Stimulated activated naive B cell treated with anti-CD40 and anti-IgM and Interleukin-4, amounts not matched to agents 10 μg/mL and 1 μg/mL and 100 μg/mL, for 72 hours (primary cell): ENCODE measurements around the gene ADRA2B.

ENCODE experiments used
- ATAC-seq, 2 donors: fragments of 150-1000 bp; cut with Tn5 transposase; replicated peaks; 2 replicates each; pipeline ENCODE4 v1.10.0; 2021; ENCODE audit warnings: moderate library complexity in 1 of 2
- DNase-seq: peaks from one replicate; pipeline ENCODE4 v3.0.0; 2021
- H3K27ac Mint-ChIP-seq: one replicate; pipeline ENCODE4 v1.8.0; 2022; ENCODE audit warnings: mild to moderate bottlenecking, mixed read lengths
- H3K27me3 Mint-ChIP-seq, 2 donors: one replicate each; pipeline ENCODE4 v1.8.0; 2022; ENCODE audit warnings: mixed read lengths in 2 of 2
- H3K36me3 Mint-ChIP-seq, 2 donors: one replicate each; pipeline ENCODE4 v1.8.0; 2022; ENCODE audit warnings: mixed read lengths in 2 of 2, mild to moderate bottlenecking in 1 of 2
- H3K4me1 Mint-ChIP-seq, 2 donors: one replicate each; pipeline ENCODE4 v1.8.0; 2022; ENCODE audit warnings: mixed read lengths in 2 of 2, mild to moderate bottlenecking in 1 of 2
- H3K4me3 Mint-ChIP-seq, 2 donors: one replicate each; pipeline ENCODE4 v1.8.0; 2022; ENCODE audit warnings: mild to moderate bottlenecking in 2 of 2, mixed read lengths in 2 of 2, moderate library complexity in 1 of 2
- H3K9me3 Mint-ChIP-seq, 2 donors: one replicate each; pipeline ENCODE4 v1.8.0; 2022; ENCODE audit warnings: mixed read lengths in 2 of 2, mild to moderate bottlenecking in 1 of 2

ADRA2B gene

DNA sequence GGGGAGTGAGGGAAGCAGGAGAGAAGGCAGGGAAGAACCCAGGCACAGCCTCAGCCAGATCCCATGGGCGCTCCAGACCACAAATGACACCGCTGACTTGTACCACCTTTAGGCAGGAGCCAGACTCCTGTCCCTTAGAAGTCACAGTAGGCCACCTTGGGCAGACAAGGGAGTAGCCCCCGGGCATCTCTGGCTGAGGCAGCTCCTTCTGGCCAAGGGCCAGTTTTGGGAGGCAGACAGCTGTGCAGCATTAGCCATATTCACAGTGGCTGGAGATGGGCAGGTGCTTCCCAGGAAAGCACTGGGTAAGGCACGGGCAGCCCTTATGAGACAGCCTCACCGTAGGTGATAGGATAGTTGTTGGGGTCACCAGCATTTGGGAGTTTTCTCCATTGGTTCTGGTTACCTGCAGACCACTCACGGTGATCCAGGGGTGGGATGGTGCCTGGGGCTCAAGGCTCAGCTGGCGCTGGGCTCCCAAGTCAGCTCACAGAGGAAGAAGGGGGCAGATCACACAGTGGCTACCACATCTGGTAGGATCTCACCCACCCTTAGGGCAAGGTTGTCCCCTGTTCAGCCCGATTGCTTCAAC is 19.9 kb upstream of the ADRA2B start:
- peaks cover 6 to 13% of the 10 kb centered on the region in 2 donors for H3K36me3 Mint-ChIP-seq
- ATAC-seq: no peak
- H3K4me1 Mint-ChIP-seq: peaks cover 14 to 26% of the 10 kb centered on the region in 2 donors
- no peak overlapping the region for H3K4me3 Mint-ChIP-seq
- no peak overlapping the region for H3K27ac Mint-ChIP-seq
- H3K9me3 Mint-ChIP-seq: no peaks in the 10 kb centered on the region
- no peaks in the 10 kb centered on the region for H3K27me3 Mint-ChIP-seq
- DNase-seq: no peak

- no peak for ATAC-seq
- H3K27ac Mint-ChIP-seq: no peak overlapping the region
- H3K4me1 Mint-ChIP-seq: peaks cover 9 to 22% of the 10 kb centered on the region in 2 donors
- DNase-seq: no peak
- no peaks in the 10 kb centered on the region for H3K27me3 Mint-ChIP-seq
- H3K36me3 Mint-ChIP-seq: peaks cover 6 to 13% of the 10 kb centered on the region in 2 donors
- no peak overlapping the region for H3K4me3 Mint-ChIP-seq
- no peaks in the 10 kb centered on the region for H3K9me3 Mint-ChIP-seq
Measured at GRCh38 chr2:96135621-96136020, 19.2 kb upstream of the ADRA2B start.

GRCh38 chr2:96135171-96135570 is 18.8 kb upstream of the ADRA2B start:
- H3K4me1 Mint-ChIP-seq: peaks cover 7 to 22% of the 10 kb centered on the region in 2 donors
- no peaks in the 10 kb centered on the region for H3K27me3 Mint-ChIP-seq
- H3K9me3 Mint-ChIP-seq: no peaks in the 10 kb centered on the region
- H3K36me3 Mint-ChIP-seq: peaks cover 6 to 17% of the 10 kb centered on the region in 2 donors
- ATAC-seq (no peak), DNase-seq (no peak)
- H3K4me3 Mint-ChIP-seq: no peak overlapping the region
- peak overlapping the region; percentile 33 for H3K27ac Mint-ChIP-seq

DNA sequence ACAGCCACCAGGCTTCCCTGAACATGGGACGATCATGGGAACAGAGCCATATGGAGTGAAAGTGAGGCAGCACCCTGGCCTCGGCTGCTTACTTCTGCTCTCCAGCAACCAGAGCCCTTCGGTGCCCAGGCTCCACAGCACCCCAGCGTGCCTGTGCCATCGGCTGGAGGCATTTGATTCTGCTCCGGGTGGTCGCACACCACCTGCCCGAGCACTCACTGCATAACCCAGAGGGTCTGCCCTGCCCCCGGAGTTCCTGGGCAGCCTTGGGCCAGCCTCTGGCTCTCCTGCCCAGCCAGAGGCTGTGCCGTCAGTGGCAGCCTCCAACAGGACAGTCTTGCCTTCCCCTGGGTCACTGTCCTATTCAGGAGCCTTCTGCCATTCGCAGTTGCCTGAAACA is 18.1 kb upstream of the ADRA2B start:
- Mint-ChIP-seq H3K27ac (no peak overlapping the region), H3K4me3 (no peak overlapping the region), H3K9me3 (no peaks in the 10 kb centered on the region), H3K27me3 (no peaks in the 10 kb centered on the region), H3K36me3 (peaks cover 6 to 21% of the 10 kb centered on the region in 2 donors), H3K4me1 (peaks cover 7 to 15% of the 10 kb centered on the region in 2 donors)
- DNase-seq: no peak
- no peak for ATAC-seq

DNA sequence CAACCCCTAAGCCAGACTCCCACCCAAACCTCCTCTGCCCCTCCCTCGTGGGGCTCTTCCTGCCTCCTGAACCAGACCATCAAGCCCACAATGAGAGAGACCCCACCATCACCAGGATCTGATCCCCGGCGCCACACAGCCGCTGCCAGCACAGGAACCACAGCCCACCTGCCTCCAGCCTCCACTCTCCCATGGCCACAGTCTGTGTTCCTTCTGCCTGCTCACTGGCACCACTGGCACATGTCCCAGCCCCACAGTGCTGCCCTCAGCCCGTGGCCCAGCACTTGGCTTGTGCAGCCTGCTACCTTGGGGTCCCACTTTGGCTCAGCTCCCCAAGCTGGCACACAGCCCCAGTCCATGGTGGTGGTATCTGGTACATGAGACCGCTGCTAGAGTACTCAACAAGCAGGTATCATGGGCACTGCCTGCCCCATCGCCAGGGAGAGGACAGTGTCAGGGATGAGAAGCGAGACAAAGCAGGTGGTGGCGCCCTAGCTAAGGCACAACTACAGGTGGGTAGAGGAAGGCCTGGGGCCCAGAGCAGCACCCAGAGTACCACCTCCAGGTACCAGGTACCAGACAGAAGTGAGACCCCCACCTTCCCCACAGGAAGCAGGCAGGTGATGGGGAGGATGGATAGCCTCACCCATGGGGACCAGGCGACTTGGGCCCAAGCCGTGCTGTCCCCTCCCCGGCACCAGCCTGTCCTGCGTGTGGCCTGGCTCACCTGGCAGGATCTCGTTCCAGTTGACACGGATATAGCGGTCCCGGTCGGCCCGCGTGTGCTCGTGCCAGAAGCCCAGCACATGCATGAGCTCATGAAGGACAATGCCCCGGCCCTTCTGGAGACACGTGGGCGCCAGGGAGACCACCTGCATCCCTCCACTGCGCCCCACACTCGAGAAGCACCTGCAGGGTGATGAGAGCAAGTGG is 15.7 kb upstream of the ADRA2B start:
- peaks cover 6 to 20% of the 10 kb centered on the region in 2 donors for H3K36me3 Mint-ChIP-seq
- DNase-seq: no peak
- H3K4me1 Mint-ChIP-seq: no peaks in the 10 kb centered on the region
- H3K9me3 Mint-ChIP-seq: no peaks in the 10 kb centered on the region
- H3K4me3 Mint-ChIP-seq: no peak overlapping the region
- H3K27me3 Mint-ChIP-seq: no peaks in the 10 kb centered on the region
- no peak overlapping the region for H3K27ac Mint-ChIP-seq
- ATAC-seq: no peak

GRCh38 chr2:96131152-96131812 is 14.9 kb upstream of the ADRA2B start:
- peaks cover 6 to 24% of the 10 kb centered on the region in 2 donors for H3K36me3 Mint-ChIP-seq
- no peak overlapping the region for H3K27ac Mint-ChIP-seq
- no peak overlapping the region for H3K4me3 Mint-ChIP-seq
- ATAC-seq: no peak
- H3K27me3 Mint-ChIP-seq: no peaks in the 10 kb centered on the region
- DNase-seq: no peak
- no peaks in the 10 kb centered on the region for H3K4me1 Mint-ChIP-seq
- H3K9me3 Mint-ChIP-seq: no peaks in the 10 kb centered on the region

- DNase-seq (no peak), ATAC-seq (no peak)
- H3K4me3 Mint-ChIP-seq: no peak overlapping the region
- H3K9me3 Mint-ChIP-seq: no peaks in the 10 kb centered on the region
- H3K27me3 Mint-ChIP-seq: no peaks in the 10 kb centered on the region
- H3K4me1 Mint-ChIP-seq: no peaks in the 10 kb centered on the region
- H3K27ac Mint-ChIP-seq: peak overlapping the region; percentile 37
- peaks cover 6 to 29% of the 10 kb centered on the region in 2 donors for H3K36me3 Mint-ChIP-seq
Measured at GRCh38 chr2:96130483-96130882, 14.1 kb upstream of the ADRA2B start.

- no peak overlapping the region for H3K4me3 Mint-ChIP-seq
- H3K36me3 Mint-ChIP-seq: peaks cover 11 to 34% of the 10 kb centered on the region in 2 donors
- DNase-seq (no peak), ATAC-seq (no peak)
- no peaks in the 10 kb centered on the region for H3K4me1 Mint-ChIP-seq
- no peak overlapping the region for H3K27ac Mint-ChIP-seq
- H3K27me3 Mint-ChIP-seq: peaks cover 0 to 3% of the 10 kb centered on the region in 2 donors
- H3K9me3 Mint-ChIP-seq: no peaks in the 10 kb centered on the region
Measured at GRCh38 chr2:96129528-96130120, 13.3 kb upstream of the ADRA2B start.

GRCh38 chr2:96128456-96128855 is 12.1 kb upstream of the ADRA2B start:
- peaks cover 0 to 5% of the 10 kb centered on the region in 2 donors for H3K27me3 Mint-ChIP-seq
- no peaks in the 10 kb centered on the region for H3K4me1 Mint-ChIP-seq
- H3K27ac Mint-ChIP-seq: no peak overlapping the region
- DNase-seq: no peak
- no peaks in the 10 kb centered on the region for H3K9me3 Mint-ChIP-seq
- peaks cover 11 to 35% of the 10 kb centered on the region in 2 donors for H3K36me3 Mint-ChIP-seq
- no peak overlapping the region for H3K4me3 Mint-ChIP-seq
- ATAC-seq: no peak

DNA sequence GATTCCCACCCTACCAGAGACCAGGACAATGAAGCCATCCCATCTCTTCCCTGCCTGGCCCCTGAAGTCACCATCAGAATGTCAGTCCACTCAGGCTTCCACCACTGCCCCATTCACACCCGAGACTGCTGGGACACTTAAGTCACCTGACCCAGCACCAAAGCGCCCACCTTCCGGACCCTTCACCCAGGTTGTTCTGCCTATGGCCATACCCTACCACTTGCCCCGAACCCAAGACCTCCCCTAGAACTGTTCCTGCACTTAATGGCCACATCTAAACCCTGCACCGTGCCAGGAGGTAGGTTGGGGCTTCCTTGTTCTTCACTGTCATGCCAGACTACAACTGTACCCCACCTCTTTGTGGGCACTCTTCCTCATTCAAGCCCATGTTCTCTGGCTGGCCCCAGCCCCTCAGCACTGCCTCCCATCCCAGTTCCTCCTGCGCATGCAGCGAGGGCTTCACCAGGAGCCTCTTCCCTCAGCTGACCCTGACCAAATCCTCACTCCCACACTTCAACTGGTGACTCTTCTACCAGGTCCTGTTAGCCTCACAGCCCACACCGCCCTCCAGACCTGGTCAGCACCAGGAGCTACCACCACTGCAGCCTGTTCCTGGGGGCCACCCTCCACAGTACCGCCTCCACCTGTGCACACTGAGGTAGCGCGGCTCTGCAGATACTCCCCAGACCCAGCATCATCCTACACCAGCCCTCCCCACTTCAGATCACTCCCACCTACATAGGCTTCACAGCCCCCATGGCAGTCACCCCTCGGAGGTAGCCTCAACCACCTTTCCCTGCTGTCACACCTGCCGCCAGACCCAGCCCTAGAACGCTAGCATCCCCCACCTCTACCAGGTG is 8.3 kb upstream of the ADRA2B start:
- Mint-ChIP-seq H3K27ac (no peak overlapping the region), H3K36me3 (peaks cover 5 to 23% of the 10 kb centered on the region in 2 donors), H3K4me1 (peaks cover 17 to 19% of the 10 kb centered on the region in 2 donors), H3K27me3 (peaks cover 23 to 25% of the 10 kb centered on the region in 2 donors), H3K4me3 (no peak overlapping the region), H3K9me3 (no peaks in the 10 kb centered on the region)
- ATAC-seq: no peak
- no peak for DNase-seq

DNA sequence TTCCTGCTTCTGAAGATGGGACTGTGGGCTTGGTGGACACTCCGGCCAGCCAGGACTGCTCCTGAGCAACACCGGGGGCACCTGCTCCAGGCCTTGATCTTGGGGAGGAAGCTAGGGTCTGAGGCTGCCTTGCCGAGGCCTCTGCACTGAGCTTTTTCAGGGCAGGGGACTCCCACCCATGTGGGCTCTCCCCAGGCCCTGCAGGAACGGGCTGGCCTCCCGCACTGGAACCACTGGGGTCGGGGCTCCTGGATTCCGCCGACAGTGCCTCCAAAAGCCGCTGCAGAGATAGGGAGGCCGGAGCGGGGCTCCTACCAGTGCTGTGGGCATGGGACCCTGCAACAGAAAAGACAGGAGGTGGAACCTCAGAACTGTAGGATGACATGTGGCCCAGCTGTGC is 7.6 kb upstream of the ADRA2B start:
- no peak overlapping the region for H3K27ac Mint-ChIP-seq
- ATAC-seq: no peak
- DNase-seq: no peak
- H3K27me3 Mint-ChIP-seq: peaks cover 30% of the 10 kb centered on the region in 2 donors
- peaks cover 19 to 20% of the 10 kb centered on the region in 2 donors for H3K4me1 Mint-ChIP-seq
- no peaks in the 10 kb centered on the region for H3K9me3 Mint-ChIP-seq
- no peak overlapping the region for H3K4me3 Mint-ChIP-seq
- peaks cover 5 to 20% of the 10 kb centered on the region in 2 donors for H3K36me3 Mint-ChIP-seq

- DNase-seq (no peak), ATAC-seq (no peak)
- Mint-ChIP-seq H3K27ac (no peak overlapping the region), H3K27me3 (peaks cover 30 to 35% of the 10 kb centered on the region in 2 donors), H3K4me1 (peaks cover 19 to 20% of the 10 kb centered on the region in 2 donors), H3K4me3 (no peak overlapping the region), H3K36me3 (peaks cover 5 to 20% of the 10 kb centered on the region in 2 donors), H3K9me3 (no peaks in the 10 kb centered on the region)
Measured at GRCh38 chr2:96123290-96123689, 6.9 kb upstream of the ADRA2B start.

- no peaks in the 10 kb centered on the region for H3K9me3 Mint-ChIP-seq
- no peak for ATAC-seq
- peaks cover 22 to 29% of the 10 kb centered on the region in 2 donors for H3K4me1 Mint-ChIP-seq
- H3K36me3 Mint-ChIP-seq: peaks cover 5 to 20% of the 10 kb centered on the region in 2 donors
- H3K27me3 Mint-ChIP-seq: peaks cover 35 to 44% of the 10 kb centered on the region in 2 donors
- no peak for DNase-seq
- H3K4me3 Mint-ChIP-seq: no peak overlapping the region
- H3K27ac Mint-ChIP-seq: no peak overlapping the region
Measured at GRCh38 chr2:96122391-96122790, 6.0 kb upstream of the ADRA2B start.
